Lower leg skin (tissue), 4 donors: Measurements from ENCODE around the gene YWHAQ. TPM values are rescaled to one million over a fixed set of nuclear protein-coding genes. Genes with fewer than 3 reads are reported as not detected.

Experiments used
- DNase-seq, 2 donors: peaks; one replicate each; pipeline ENCODE4 v3.0.0-alpha.2; 2019; ENCODE audit warnings: low spot score in 2 of 2
- H3K4me3 ChIP-seq: fragments of 200-600 bp; sonication (generic); 2 replicates; pipeline ENCODE4 v1.5.1; 2017; ENCODE audit warnings: mild to moderate bottlenecking, low read depth; ENCODE audit not compliant: poor library complexity, severe bottlenecking
- CTCF ChIP-seq, 3 donors: fragments of 450-650 bp; IDR thresholded peaks; one replicate each; pipeline ENCODE4 v1.5.1; 2016; ENCODE audit warnings: antibody characterized with exemption in 3 of 3, mild to moderate bottlenecking in 3 of 3, moderate library complexity in 2 of 3
- POLR2A ChIP-seq, 2 donors: fragments of 450-650 bp; IDR thresholded peaks; one replicate each; pipeline ENCODE4 v1.6.1; 2016 to 2017; ENCODE audit warnings: antibody characterized with exemption in 2 of 2, mild to moderate bottlenecking in 1 of 2, moderate library complexity in 1 of 2
- WGBS, 2 donors: methylation state at CpG; one replicate each; pipeline ENCODE4 v1.1.5; 2018; 5-methylcytosine and 5-hydroxymethylcytosine counted together
- intact Hi-C: fragments of 100-400 bp; cut with DNase I; formaldehyde crosslinking; loops from one replicate; pipeline ENCODE4 v1.15.0; 2023; ENCODE audit warnings: low total_unique reads
- total RNA-seq, 4 donors: library from RNA; depleted of rRNA; stranded (reverse); fragments of >200 nt; gene quantifications; one replicate each; pipeline ENCODE4 v1.1.0, GENCODE V29; 2016

The YWHAQ gene
- total RNA-seq, 4 donors from 2014 or later = 85.6 to 159 (median 121) TPM

- intact Hi-C loops = no loop called here
- 29 to 38% methylated on average over 2 of the region's 2 CpGs for WGBS, 2 donors
- H3K4me3 ChIP-seq = no peak overlapping the region
- DNase-seq = no peak
- no peak for TF ChIP-seq POLR2A (IDR thresholded peaks at IDR 0.05)
- TF ChIP-seq CTCF (IDR thresholded peaks at IDR 0.05) = no peak
These were observed 92.7 kb downstream of the YWHAQ start for GRCh38 chr2:9538000-9538507.

GRCh38 chr2:9536504-9536903, 94.3 kb downstream of the YWHAQ start:
- no peak overlapping the region for H3K4me3 ChIP-seq
- WGBS, 2 donors = 90 to 93% methylated on average over 6 of the region's 6 CpGs
- no peak for DNase-seq
- TF ChIP-seq CTCF (IDR thresholded peaks at IDR 0.05) (no peak), POLR2A (IDR thresholded peaks at IDR 0.05) (no peak)
- intact Hi-C loops = no loop called here

GRCh38 chr2:9535177-9535576, 95.6 kb downstream of the YWHAQ start:
- intact Hi-C loops = no loop called here
- TF ChIP-seq POLR2A (IDR thresholded peaks at IDR 0.05) (no peak), CTCF (IDR thresholded peaks at IDR 0.05) (no peak)
- no peak overlapping the region for H3K4me3 ChIP-seq
- DNase-seq = no peak
- 79 to 81% methylated on average over 1 of the region's 1 CpG for WGBS, 2 donors

Other genes with a start within 250 kb of the YWHAQ start
- gene ITGB1BP1, start 207.5 kb downstream of the YWHAQ start, total RNA-seq = 10 to 100 TPM; 22.4 to 30.1 (median 26.5) TPM
- 10 to 100 TPM; 23.0 to 34.1 (median 26.2) TPM for gene CPSF3, start 207.3 kb downstream of the YWHAQ start, total RNA-seq
- 10 to 100 TPM; 11.5 to 35.7 (median 27.7) TPM for gene IAH1, start 156.4 kb downstream of the YWHAQ start, total RNA-seq
- gene ADAM17, start 75.2 kb downstream of the YWHAQ start, total RNA-seq = 10 to 100 TPM; 23.0 to 29.8 (median 27.5) TPM
- gene TAF1B, start 212.5 kb upstream of the YWHAQ start, total RNA-seq = 10 to 100 TPM; 11.2 to 26.9 (median 20.1) TPM